Measurements from ENCODE around the gene HJV.

Gene HJV

GRCh38 chr1:145978854-145979745 is 42.4 kb downstream of the HJV start:
- peak in 3 of 4 experiments; percentile 47 to 72 (median 61) for DNase-seq (ENCODE audit: low read depth in 4 of 4, low spot score in 1 of 4)

GRCh38 chr1:145978471-145978853 is 43.1 kb downstream of the HJV start:
- DNase-seq (ENCODE audit: low read depth in 4 of 4, low spot score in 1 of 4), result no peak

- DNase-seq (ENCODE audit: low read depth in 4 of 4, low spot score in 1 of 4), result peak in 1 of 4 experiments; percentile 48
Observed at GRCh38 chr1:145977486-145978470, 43.8 kb downstream of the HJV start.

- DNase-seq (ENCODE audit: low read depth in 4 of 4, low spot score in 1 of 4), result no peak
Observed at GRCh38 chr1:145977016-145977415, 44.5 kb downstream of the HJV start.

GRCh38 chr1:145975216-145975615 is 46.3 kb downstream of the HJV start:
- DNase-seq (ENCODE audit: low read depth in 4 of 4, low spot score in 1 of 4), result no peak

- DNase-seq (ENCODE audit: low read depth in 4 of 4, low spot score in 1 of 4), result no peak
Observed at GRCh38 chr1:145974721-145975120, 46.8 kb downstream of the HJV start.

- DNase-seq (ENCODE audit: low read depth in 4 of 4, low spot score in 1 of 4), result no peak
Observed at GRCh38 chr1:145972580-145972979, 49.0 kb downstream of the HJV start.
